HS-5 (cell line): ENCODE measurements around the gene VKORC1.

Experiments used
- DNase-seq: peaks from one replicate; pipeline ENCODE4 v3.0.0-alpha.2; 2012; ENCODE audit warnings: low read depth

The VKORC1 gene

DNA sequence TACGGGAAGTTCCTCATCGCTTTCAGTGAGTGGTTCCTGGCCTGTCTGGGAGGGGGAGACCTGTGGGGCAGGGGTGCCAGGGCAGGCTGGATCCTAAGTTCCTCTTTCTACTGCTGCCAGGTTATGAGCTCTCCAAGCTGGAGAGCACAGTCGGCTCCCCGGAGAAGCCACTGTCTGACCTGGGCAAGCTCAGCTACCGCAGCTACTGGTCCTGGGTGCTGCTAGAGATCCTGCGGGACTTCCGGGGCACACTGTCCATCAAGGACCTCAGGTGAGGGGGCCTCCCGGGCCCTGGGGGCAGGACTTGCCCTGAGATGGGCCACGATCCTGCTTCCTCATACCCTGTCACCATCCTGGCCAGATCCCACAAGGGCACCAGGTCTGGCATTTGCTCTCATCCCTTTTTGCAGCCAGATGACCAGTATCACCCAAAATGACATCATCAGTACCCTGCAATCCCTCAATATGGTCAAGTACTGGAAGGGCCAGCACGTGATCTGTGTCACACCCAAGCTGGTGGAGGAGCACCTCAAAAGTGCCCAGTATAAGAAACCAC lies 35.8 kb upstream of the VKORC1 start:
- DNase-seq = no peak

DNA sequence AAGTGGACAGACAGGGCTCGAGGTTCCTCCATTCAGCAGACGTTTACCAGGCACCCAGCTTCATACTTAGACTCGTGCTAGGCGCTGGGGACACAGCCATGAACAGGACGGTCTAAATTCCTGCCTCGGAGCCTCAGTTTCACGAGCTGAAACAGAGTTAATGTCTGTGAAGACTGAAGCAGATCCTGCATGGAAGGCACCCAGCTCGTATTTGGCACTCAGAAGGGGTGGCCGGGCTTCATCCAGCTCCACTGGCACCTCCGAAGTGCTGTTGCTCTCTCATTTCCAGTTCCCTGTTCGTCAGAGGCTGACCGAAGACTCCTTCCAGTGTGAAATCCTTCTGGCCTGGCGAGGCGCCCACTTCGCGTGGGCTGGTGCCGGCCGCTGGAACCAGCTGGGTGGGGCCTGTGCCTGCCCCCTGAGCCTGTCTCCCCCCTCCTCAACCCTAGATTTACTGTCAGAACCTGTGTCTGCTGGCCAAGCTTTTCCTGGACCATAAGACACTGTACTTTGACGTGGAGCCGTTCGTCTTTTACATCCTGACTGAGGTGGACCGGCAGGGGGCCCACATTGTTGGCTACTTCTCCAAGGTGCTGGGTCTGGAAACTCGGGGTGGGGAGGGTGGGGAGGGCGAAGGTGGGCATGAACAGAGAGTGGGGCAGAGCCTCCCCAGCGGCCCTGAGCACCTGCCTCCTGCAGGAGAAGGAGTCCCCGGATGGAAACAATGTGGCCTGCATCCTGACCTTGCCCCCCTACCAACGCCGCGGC lies 35.2 kb upstream of the VKORC1 start:
- no peak for DNase-seq

DNA sequence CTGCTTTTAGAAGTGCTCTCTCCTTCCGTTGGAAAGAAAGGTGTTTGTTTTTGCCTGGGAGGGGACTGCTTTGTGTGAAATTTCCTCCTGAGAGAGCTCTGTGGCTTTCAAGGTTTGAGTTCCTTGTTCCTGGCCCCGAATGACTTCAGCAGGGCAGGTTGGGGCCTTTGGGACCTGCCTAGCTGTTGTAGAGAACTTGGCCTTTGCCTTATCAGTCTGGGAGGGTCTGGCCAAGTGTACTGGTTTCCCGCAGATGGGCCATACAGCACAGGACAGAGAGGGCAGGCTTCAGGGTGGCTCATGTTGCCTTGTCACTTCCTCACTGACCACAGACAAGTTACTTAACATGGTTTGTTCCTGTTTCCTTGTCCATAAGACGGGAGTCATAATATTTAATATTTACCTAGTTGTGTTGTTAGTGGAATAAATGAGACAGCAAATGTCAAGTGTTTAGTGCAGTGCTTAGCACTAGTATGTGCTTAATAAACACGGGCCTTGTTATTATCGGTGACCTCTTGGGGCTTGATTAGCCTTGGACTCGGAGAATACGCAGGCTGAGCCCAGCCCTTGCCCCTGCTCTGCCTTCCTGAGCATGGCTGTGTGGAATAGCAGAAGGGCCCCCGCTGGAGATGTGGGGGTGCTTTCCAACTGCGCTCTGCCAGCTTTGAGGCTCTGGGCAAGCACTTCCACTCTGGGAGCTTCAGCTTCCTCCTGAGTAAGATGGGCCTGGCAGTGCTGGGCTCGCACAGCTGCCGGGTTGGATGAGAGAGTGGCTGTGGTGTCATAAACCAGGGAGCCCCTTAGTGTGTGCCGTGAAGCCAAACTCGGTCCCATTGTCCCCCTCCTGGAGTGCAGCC lies 34.3 kb upstream of the VKORC1 start:
- no peak for DNase-seq

GRCh38 chr16:31127182-31127581 lies 32.6 kb upstream of the VKORC1 start:
- no peak for DNase-seq

DNA sequence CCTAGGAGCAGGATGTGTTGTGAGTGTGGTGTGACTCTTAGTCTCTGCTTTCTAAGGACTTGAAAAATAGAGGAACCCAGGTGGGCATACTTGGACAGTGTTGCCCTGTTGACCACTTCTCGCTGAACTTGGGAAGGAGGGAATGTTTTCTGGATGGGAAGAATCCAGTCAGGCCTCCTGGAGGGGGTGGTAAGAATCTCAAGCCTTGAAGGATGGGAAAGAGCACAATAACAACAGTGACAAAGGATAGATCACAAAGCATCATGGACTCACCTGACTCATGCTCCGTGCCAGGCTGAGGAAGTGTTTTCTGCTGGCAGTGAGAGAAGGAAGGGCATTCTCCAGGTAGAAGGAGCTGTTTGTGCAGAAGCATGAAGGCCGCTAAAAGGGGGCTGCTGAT lies 31.2 kb upstream of the VKORC1 start:
- DNase-seq = no peak

DNA sequence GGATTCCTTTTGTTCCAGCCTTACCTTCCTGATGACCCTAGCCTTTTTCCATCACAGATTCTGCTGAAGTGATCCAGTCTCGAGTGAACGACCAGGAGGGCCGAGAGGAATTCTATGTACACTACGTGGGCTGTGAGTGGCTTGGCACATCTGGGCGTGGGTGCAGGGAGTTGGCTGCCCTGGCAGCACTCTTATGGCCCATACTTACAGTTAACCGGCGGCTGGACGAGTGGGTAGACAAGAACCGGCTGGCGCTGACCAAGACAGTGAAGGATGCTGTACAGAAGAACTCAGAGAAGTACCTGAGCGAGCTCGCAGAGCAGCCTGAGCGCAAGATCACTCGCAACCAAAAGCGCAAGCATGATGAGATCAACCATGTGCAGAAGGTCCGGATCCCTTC lies 25.5 kb upstream of the VKORC1 start:
- no peak for DNase-seq

- peak; percentile 69 for DNase-seq
These were observed 23.9 kb upstream of the VKORC1 start for GRCh38 chr16:31118223-31119155.

DNA sequence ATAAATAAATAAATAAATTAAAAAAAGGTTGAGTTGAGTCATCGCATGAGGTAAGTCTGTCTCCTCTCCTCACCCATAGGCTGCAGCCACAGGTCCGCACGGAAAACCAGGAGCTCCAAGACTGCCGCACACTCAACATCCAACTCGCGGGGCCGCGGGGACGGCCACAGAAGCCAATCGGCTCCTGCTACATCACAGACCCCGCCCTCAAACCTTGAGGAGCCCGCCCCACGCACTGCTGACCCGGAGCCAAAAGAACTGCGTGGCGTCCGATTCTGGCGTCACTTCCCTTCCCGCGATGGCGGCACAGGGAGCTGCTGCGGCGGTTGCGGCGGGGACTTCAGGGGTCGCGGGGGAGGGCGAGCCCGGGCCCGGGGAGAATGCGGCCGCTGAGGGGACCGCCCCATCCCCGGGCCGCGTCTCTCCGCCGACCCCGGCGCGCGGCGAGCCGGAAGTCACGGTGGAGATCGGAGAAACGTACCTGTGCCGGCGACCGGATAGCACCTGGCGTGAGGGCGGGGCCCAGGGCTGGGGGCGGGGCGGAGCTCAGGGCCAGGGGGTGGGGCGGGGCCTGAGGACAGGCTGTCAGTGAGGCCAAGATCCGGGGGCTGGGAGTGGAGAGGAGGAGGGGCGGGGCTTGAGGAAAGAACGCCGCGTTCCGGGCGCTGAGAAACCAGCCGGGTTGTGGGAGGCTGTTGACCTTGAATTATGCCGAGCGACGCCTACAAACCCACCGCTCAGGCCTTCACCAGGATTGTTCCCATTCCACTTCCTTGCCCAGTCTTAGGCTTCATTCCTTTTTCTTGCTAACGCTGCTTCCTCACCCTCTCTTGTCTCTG lies 23.0 kb upstream of the VKORC1 start, which contains the start of gene KAT8:
Gene KAT8 (plus strand): TSS at position 281 of the 839 bp plus-strand sequence. CDS start 18 bp downstream, at position 299.
- DNase-seq = peak; percentile 87

DNA sequence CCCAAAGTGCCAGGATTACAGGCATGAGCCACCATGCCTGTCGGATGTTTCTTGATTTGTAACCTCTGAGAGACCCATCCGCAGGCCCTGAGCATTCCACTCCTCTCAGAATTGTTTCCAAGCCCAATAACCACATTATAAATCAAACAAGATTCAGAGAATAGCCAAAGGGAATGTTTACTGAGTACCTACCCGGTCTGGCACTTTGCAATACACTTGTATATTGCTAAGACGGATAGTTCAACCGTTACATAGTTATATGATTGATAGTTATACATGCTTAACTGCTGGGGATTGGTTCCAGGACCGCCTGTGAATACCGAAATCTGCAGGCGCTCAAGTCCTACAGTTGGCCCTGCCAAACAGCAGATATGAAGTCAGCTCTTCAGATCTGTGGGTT lies 19.9 kb upstream of the VKORC1 start:
- DNase-seq = no peak

DNA sequence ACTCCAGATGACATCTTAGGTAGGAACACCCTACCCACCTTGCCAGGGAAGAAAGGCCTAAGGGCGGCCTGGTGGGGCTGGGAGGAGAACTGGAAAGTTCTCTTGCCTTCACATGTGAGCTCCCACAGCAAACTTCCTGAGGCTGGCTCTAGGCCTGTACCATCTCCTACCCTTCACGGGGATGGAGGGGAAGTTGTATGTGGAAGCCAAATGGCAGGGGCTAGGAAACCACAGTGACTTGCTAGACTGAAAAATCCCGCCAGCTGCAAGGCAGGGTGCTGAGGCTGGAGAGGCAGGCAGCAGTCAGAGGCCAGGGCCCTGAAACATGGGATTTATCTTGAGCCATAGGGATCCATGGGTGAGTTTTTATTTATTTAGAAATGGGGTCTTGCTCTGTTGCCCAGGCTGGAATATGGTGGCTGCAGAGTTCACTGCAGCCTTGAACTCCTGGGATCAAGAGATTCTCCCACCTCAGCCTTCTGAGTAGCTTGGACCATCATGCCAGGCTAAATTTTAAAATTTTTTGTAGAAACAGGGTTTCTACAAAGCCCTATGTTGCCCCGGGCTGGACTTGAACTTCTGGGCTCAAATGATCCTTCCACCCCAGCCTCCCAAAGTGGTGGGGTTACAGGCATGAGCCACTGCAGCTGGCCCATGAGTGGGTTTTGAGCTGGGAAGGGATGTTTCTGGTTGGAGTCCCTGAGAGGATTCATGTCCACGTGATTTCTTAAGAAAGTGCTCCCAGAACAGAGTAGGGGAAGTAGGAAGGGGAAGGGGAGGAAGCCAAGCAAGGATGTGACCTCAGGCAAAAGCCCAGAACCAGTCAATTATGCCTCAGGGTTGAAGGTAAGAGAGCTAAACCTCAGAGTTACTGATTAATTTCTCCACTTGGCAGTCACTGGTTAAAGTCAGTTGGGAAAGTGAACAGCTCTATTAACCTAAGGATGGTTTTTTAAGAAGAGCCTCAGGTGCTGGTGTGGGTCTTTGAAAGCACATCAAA lies 18.8 kb upstream of the VKORC1 start:
- DNase-seq = no peak

DNA sequence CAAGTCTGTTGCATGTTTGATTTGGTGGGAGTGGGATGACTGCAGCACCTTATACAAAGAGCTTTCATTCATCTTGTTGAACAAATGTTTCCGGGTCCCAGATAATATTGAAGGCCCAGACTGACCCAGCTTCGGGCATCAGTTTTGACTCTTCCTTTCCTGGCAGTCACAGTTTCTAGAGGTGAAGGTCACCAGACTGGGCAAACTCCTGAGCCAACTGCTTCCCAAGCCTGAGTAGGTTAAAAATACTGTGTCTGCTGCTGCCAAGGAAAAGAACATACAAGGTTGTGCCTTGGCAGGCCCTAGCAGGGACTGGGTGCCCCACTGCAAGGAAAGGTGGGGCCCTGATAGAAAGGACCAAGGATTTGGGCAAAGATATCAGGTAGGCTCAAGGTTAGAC lies 18.1 kb upstream of the VKORC1 start:
- no peak for DNase-seq

GRCh38 chr16:31111881-31112466 lies 17.4 kb upstream of the VKORC1 start:
- DNase-seq = no peak

DNA sequence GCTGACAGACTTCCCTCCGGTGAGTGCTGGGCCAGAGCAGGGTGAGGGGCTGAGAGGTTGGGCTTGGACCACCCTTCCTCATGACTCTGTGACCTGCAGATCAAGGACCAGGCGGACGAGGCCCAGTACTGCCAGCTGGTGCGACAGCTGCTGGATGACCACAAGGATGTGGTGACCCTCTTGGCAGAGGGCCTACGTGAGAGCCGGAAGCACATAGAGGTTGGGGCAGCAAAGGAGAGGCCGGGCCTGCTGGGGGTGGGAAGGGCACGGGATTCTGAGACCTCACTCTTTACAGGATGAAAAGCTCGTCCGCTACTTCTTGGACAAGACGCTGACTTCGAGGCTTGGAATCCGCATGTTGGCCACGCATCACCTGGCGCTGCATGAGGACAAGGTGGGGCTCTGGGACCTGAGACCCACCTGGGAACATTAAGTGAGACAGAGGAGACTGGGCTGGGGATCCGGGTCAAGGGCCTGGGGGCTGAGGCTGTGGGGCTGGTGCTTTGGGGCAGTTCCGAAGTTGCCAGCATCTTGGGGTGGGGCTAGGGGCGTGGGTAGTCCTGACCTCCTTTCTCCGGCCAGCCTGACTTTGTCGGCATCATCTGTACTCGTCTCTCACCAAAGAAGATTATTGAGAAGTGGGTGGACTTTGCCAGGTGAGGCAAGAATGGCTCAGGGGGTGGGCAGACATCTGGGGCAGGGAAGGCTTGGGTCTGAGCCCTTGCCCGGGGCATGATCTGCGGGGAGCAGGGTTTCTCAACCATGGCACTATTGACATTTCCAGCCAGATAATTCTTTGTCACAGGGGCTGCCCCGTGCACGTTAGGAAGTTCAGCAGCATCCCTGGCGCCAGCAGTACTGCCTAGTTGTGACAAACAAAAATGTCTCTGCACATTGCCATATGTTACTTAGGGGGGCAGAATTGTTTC lies 15.8 kb upstream of the VKORC1 start:
- DNase-seq = no peak

- no peak for DNase-seq
These were observed 15.0 kb upstream of the VKORC1 start for GRCh38 chr16:31109622-31110021.

GRCh38 chr16:31108794-31109558 lies 14.4 kb upstream of the VKORC1 start:
- no peak for DNase-seq

DNA sequence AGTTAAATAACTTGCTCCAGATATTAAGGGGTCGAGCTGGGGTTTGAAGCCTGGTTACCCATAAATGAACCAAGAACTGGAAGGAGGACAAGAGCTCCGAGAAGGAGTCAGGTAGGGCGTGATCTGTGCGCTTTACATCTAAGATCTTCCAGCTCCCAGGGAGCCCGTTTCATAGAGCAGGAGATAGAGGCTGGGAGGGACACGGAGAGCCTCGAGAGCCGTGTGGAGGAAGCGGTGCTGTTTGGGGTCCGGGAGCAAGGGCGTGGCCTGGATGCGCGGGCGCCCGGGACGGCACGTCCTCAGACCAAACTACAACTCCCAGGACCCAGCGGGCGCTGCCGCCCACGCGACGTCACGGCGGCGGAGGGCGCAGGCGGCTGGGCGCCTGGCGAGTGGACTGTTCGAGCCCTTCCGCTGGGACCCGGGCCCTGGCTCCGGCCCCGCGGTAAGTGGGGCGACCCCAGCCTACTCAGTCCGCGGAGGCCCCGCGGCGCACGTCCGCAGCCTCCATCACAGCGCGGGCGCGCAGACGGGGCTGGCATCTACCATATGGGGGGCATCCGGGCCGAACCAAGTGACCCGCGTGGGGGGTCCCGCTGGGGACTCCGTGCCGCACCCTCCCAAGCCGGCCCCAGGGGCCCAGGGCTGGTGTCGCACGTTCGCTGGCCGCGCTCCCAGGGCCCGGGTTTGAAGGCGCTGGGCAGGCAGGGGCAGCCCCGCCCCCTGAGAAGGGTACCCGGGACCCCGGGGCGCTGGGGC lies 13.6 kb upstream of the VKORC1 start, which contains the start of gene BCKDK:
Gene BCKDK (plus strand): TSS at position 352 of the 759 bp plus-strand sequence. CDS start 838 bp downstream, outside the sequence.
- peak; percentile 50 for DNase-seq
